GM03348 (cell line): ENCODE measurements around the gene ADCYAP1.

ENCODE experiments used
- DNase-seq: peaks from one replicate; pipeline ENCODE4 v3.0.0; 2012; ENCODE audit warnings: low spot score

ADCYAP1 gene

GRCh38 chr18:910247-910646 lies 5.6 kb downstream of the ADCYAP1 start:
- no peak for DNase-seq

- no peak for DNase-seq
Observed at GRCh38 chr18:911025-911424, 6.4 kb downstream of the ADCYAP1 start.

GRCh38 chr18:911486-911885 lies 6.8 kb downstream of the ADCYAP1 start:
- no peak for DNase-seq

- no peak for DNase-seq
Observed at GRCh38 chr18:916562-916961, 11.9 kb downstream of the ADCYAP1 start.

- DNase-seq: no peak
Observed at GRCh38 chr18:919078-919477, 14.4 kb downstream of the ADCYAP1 start.

- no peak for DNase-seq
Observed at GRCh38 chr18:923144-923866, 18.6 kb downstream of the ADCYAP1 start.

- no peak for DNase-seq
Observed at GRCh38 chr18:924987-925386, 20.3 kb downstream of the ADCYAP1 start.

GRCh38 chr18:926946-927345 lies 22.3 kb downstream of the ADCYAP1 start:
- no peak for DNase-seq

- no peak for DNase-seq
Observed at GRCh38 chr18:933082-933481, 28.4 kb downstream of the ADCYAP1 start.

- no peak for DNase-seq
Observed at GRCh38 chr18:934518-935133, 30.0 kb downstream of the ADCYAP1 start.

GRCh38 chr18:936941-937340 lies 32.3 kb downstream of the ADCYAP1 start:
- no peak for DNase-seq

- peak; percentile 13 for DNase-seq
Observed at GRCh38 chr18:939166-939565, 34.5 kb downstream of the ADCYAP1 start.

- DNase-seq: no peak
Observed at GRCh38 chr18:939958-940357, 35.3 kb downstream of the ADCYAP1 start.

- no peak for DNase-seq
Observed at GRCh38 chr18:941331-941730, 36.7 kb downstream of the ADCYAP1 start.

GRCh38 chr18:944440-944839 lies 39.8 kb downstream of the ADCYAP1 start:
- peak; percentile 20 for DNase-seq

- DNase-seq: no peak
Observed at GRCh38 chr18:949724-950631, 45.3 kb downstream of the ADCYAP1 start.

- DNase-seq: no peak
Observed at GRCh38 chr18:950882-951495, 46.3 kb downstream of the ADCYAP1 start.

- DNase-seq: no peak
Observed at GRCh38 chr18:955384-956066, 50.9 kb downstream of the ADCYAP1 start.

- DNase-seq: no peak
Observed at GRCh38 chr18:957829-958228, 53.2 kb downstream of the ADCYAP1 start.

- DNase-seq: no peak
Observed at GRCh38 chr18:959854-960253, 55.2 kb downstream of the ADCYAP1 start.
